Liver (tissue), 3 donors: Measurements from ENCODE around the gene SLC36A1.

Experiments
- EGR1 ChIP-seq, 2 donors: IDR thresholded peaks; 2 replicates each; pipeline ENCODE4 v1.6.1; 2016 to 2018; ENCODE audit warnings: antibody characterized with exemption in 2 of 2, low read depth in 2 of 2
- SP1 ChIP-seq: IDR thresholded peaks from 2 replicates; pipeline ENCODE4 v1.6.1; 2018; ENCODE audit warnings: antibody characterized with exemption, mild to moderate bottlenecking
- TF ChIP-seq, protein P1 (sequence below): fragments of 150-350 bp; IDR thresholded peaks from 2 replicates; pipeline ENCODE4 v1.5.1; 2017; ENCODE audit warnings: improper control_type of control experiment, low read depth, low read length; ENCODE audit not compliant: missing input control
- TF ChIP-seq, protein P2 (sequence below): IDR thresholded peaks from 2 replicates; pipeline ENCODE4 v1.6.1; 2016; ENCODE audit warnings: antibody characterized with exemption
- donor health status: healthy.
- donor health status: healthy.

- TF ChIP-seq, protein P1, sequence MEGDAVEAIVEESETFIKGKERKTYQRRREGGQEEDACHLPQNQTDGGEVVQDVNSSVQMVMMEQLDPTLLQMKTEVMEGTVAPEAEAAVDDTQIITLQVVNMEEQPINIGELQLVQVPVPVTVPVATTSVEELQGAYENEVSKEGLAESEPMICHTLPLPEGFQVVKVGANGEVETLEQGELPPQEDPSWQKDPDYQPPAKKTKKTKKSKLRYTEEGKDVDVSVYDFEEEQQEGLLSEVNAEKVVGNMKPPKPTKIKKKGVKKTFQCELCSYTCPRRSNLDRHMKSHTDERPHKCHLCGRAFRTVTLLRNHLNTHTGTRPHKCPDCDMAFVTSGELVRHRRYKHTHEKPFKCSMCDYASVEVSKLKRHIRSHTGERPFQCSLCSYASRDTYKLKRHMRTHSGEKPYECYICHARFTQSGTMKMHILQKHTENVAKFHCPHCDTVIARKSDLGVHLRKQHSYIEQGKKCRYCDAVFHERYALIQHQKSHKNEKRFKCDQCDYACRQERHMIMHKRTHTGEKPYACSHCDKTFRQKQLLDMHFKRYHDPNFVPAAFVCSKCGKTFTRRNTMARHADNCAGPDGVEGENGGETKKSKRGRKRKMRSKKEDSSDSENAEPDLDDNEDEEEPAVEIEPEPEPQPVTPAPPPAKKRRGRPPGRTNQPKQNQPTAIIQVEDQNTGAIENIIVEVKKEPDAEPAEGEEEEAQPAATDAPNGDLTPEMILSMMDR = peak; percentile 99
- TF ChIP-seq, protein P2, sequence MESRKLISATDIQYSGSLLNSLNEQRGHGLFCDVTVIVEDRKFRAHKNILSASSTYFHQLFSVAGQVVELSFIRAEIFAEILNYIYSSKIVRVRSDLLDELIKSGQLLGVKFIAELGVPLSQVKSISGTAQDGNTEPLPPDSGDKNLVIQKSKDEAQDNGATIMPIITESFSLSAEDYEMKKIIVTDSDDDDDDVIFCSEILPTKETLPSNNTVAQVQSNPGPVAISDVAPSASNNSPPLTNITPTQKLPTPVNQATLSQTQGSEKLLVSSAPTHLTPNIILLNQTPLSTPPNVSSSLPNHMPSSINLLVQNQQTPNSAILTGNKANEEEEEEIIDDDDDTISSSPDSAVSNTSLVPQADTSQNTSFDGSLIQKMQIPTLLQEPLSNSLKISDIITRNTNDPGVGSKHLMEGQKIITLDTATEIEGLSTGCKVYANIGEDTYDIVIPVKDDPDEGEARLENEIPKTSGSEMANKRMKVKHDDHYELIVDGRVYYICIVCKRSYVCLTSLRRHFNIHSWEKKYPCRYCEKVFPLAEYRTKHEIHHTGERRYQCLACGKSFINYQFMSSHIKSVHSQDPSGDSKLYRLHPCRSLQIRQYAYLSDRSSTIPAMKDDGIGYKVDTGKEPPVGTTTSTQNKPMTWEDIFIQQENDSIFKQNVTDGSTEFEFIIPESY = no peak
- TF ChIP-seq SP1 (peak; percentile 84), EGR1 (IDR thresholded peaks at IDR 0.05; ENCODE audit: low read depth in 2 of 2) (peak; percentile 100)
Observed at GRCh38 chr5:151447174-151448037, at the start of gene SLC36A1.
